Inferior parietal cortex (tissue), 1 donor: ENCODE measurements around the gene ULK4.
A peak's percentile ranks its signal among the peaks of the same experiment; 100 is the strongest.
"Not testable (repeated sequence)": the region's sequence is repeated elsewhere in the genome, so short reads cannot be mapped to it uniquely, and the experiment has no call there.

Source experiments
- DNase-seq: peaks from one replicate; pipeline ENCODE4 v3.0.0-alpha.2; 2016; ENCODE audit errors: extremely low spot score

The ULK4 gene

DNA sequence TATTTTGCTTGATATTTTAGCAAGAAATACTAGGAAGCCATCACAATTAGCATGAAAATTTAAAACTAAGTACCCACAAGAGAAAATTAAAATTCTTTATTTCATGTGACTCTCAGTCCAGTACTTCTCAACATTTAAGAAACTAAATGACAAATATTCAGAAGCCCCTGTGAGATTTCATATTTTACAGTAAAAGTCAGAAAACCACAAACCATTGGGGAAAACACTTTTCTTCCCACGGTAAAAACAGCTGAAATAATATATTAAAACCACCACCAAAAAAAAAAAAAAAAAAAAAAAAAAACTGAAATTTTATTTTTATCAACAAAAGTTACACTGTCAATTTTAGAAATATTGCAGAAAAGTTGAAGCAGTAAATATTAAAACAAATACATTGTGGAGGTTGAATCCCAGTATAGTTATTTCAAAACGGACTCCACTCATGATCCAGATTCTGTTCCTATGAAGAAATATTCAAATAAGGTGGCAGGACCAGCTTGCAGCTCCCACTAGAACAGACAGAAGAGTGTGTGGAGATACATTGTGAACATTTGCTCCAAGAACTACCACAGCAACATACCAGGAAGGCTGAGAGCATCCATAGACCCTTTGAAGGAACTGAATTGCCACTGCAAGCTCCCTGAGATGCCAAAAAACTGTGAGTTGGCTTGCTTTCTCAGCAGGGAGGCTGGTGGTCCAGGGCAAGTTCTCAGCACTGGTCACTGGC, 454.4 kb downstream of the ULK4 start:
- DNase-seq: no peak

DNA sequence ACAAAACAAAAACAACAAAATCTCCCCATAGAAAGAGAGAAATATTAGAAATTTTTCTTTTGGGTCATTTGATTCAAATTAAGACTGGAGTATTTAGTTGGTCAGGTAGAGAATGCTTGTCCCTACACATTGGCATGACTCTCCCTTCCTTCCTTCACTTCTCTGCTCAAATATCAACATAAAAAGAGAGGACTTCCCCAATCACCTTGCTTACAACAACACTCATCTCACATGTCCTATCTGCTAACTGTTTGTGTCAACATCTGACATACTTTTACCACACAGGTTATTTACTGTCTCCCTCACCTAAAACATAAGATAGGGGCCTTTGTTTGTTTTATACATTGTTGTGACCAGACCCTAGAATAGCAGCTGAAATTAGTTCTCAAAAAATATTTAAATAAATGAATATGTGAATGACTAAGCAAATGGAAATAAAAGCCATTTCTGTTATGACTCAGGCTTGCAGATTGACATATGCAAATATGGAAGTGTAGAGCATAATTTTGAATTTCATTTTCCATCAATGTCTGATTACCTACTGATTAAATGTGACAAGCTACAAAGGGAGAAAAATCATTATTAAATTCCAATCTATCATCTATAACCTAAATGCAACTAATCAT, 457.8 kb downstream of the ULK4 start:
- no peak for DNase-seq

DNA sequence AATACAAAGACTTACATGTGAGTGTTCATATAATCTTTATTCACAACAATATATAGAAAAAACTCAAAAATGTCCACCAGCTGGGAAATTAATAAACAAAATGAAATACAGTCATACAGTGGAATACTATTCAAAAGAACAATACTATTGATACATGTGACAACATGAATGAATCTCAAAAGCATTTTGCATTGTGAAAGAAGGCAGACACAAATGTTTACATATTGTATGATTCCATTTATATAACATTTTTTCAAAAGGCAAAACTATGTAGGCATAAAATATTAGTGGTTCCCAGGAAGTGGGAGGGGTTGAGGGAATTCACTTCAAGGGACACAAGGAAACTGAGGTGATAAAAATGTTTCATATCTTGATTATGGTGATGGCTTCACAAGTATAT, 459.4 kb downstream of the ULK4 start:
- DNase-seq: no peak

DNA sequence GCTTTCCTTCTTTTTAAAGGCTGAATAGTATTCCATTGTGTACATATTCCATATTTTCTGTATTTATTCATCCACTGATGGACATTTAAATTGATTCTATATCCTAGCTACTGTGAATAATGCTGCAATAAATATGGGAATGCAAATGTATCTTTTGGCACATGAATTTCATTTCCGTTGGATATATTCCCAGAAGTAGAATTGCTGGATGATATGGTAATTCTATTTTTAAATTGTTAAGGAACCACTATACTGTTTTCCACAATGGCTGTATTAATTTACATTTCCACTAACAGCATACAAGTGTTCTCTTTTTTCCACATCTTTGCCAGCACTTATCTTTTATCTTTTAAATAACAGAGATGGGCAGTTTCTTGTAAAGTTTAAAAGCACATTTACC, 459.9 kb downstream of the ULK4 start:
- peak; percentile 5 for DNase-seq

DNA sequence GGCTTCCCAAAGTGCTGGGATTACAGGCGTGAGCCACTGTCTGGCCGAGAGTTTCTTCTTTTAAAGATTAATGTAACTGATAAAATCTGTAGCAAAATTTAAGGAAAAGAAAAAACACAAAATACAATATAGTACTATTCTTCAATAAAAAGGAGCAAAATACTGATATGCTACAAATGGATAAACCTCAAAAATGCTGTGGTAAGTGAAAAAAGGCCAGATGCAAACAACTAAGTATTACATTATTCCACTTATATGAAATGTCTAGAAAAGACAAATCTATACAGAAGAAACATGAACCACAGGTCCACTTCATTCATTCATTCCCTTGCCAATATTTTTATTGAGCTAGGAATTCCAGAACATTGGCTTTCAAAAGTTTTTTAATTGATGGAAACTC, 463.1 kb downstream of the ULK4 start:
- DNase-seq: no peak

DNA sequence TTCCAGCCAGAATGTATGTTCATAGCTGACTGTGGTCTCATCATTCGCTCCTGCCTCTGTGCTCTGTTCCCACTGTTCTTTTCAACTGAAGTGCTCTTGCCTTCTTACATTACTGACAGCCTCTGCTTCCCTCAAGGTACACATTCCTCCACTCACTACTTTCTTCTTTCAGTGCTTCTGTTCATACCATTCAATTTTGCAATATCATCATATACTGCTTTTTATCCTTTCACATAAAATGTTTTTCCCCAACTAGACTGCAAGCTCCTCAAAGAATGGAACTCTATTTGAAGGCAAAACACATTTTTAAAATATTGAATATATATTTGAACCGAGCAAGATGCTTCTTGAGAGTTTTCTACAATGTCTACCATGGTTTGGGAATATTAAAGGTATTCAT, 471.5 kb downstream of the ULK4 start:
- DNase-seq: no peak

DNA sequence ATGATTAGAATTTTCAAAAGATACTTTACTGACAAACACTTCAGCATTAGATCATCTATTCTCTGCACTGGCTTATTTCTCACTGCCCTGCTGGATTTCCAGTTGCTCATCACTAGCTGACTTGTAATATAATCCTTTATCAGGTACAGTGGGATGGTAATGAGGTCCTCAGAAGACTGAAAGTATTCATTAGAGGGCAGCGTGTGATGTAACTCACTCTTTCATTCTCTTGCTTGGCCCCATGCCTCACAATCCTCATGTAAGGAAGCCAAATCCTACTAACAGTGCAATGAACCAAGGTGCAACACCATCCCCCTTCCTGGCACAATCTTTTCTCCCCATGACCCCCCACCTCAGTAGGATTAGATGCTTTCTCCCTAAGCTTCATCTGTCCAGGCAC, 472.7 kb downstream of the ULK4 start:
- DNase-seq: no peak

DNA sequence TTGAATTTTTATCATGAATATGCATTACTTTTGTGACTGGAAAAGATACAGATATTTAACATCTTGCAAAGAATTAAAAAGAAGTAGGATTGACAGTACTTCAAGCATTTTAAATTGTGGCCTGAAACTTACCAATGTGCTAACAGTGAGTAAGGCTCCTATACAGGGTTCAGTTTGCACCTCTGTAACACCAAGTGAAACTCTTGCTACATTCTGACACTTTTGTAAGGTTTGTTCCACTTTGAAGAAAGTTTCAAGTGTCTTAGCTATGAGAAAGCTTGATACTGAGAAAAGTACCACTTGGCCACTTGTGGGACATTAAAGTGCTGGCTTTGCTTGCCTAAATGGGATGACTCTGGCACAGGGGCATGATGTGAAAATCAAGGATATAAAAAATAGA, 473.4 kb downstream of the ULK4 start:
- no peak for DNase-seq

DNA sequence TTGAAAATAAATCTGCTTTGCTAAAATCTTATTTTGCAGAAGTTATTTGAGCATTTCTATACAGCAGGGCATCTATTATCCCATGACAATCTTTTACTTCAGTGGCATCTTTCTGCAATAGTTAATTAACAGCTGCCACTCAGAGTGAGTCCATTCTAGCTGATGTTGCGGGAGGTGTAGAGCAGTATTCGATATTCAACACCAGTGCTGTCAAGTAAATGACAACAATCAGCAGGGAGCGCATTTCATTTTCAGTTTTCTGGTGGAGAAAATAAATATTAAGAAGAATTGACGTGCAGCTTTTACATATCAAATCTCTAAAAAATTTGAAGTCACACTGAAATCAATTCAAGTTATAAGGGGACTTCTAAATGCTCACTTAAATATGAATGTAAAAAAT, 476.4 kb downstream of the ULK4 start:
- no peak for DNase-seq

DNA sequence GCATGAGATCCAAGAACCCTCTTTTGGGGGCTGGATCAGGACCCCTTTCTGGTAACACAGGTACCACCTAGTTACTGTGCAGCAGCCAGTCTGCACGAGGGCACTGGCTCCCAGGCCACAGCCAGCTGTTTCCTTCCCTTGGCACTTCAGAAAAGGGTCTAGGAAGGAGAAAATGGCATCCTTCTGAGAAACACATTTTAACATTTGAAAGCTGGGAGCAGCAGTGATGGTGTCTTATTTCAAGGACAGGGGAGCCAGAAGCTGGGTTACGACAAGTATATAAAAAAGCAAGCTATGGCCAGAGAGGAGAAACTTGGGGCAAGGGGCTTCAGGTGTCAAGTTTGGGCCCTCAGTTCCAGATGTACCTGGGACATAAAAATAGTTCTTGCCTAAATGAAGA, 479.8 kb downstream of the ULK4 start:
- no peak for DNase-seq

DNA sequence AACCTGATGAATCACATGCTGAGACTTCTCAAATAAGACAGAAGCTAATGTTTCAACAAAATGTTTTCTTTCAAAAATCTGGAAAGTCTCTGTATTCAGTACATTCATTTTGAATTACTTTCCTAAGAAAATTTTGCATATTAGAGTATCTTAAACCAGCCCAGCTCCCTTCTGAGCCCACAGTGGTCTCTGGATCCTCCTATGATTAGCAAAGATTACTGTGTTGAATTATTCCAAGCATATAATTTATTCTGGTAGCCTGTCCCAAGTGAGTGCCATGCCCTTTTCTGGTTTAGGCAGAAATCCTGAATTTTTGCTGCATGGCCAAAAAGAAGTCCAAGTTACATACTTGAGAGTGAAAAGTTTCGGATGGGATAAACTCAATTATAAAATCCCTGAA, 483.6 kb downstream of the ULK4 start:
- DNase-seq: no peak

DNA sequence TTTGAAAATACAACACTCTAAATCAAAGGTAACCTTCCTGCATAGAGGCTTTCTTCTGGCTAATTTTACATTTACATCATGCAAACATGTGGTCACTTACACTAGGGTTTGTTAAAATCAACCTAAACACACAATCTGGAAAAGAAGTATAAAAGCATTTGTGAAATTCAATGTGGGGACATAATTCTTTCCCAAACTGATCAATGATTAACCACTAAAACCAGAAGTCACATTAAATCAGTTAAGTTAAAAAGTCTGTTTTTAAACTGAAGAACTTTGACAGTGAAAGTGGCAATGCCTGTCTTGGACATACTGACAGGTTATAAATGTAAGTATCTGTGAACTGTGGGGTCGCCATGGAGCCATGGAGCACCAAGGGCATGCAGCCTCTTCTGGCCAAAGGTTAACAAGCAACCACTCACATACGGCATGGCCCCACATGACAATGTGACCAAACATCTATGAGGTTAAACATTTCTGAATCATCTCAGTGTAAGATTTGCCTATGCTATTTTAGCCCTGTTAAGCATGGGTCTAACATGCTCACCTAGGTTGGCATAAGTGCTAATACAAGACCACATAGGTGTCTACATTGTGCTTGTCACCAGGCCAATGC, 484.4 kb downstream of the ULK4 start:
- no peak for DNase-seq

DNA sequence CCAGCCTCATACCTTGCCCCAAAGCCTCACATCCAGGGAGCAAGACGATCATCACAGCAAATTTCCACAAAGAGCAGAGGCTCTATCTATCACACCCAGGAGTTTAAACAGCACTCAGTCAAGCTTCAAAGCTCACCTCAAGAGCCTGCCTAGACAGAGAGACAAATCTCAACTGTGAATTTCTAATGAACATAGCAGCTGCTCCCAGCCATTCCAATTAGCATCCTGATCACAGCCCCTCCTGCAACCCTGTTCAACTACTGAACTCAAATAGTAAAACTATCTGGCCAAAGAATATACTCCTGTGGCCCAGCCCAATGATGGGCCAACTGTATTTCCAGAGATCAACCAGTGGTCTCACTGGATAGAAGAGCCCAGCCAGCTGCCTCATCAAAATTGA, 492.8 kb downstream of the ULK4 start:
- DNase-seq: no peak

DNA sequence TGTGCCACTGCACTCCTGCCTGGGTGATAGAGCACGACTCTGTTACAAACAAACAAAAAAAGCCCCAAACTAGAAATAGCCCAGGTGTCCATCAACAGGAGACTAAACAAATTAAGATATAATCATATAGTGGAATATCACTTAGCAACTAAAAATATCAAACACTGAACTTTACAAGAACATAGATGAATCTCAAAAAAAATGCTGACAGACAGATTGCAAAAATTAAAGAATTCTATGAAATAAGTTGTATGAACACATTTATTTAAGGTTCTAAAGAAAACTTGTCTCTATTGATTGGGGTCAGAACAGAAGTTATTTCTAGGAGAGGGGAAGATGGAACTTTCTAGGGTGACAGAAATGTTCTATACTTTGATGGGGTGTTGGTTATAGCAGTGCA, 494.4 kb downstream of the ULK4 start:
- DNase-seq: no peak

DNA sequence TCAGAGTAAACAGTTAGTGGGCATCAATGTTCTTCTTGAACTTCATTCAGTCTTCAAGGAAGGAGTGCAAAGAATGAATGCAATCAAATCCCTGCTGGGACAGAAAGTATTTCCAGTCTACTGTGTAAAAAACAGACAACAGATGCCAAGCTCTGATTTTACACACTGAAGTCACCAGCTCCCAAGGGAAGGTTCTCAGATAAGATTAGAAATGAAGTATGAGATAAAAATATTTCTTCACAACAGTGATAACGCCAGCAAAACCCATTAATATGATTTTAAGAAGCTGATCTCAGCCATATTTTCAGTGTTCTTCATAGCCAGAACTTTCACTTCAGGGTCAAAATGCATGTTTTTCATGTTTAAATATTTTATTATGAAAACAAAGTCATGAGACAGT, 497.0 kb downstream of the ULK4 start:
- no peak for DNase-seq

DNA sequence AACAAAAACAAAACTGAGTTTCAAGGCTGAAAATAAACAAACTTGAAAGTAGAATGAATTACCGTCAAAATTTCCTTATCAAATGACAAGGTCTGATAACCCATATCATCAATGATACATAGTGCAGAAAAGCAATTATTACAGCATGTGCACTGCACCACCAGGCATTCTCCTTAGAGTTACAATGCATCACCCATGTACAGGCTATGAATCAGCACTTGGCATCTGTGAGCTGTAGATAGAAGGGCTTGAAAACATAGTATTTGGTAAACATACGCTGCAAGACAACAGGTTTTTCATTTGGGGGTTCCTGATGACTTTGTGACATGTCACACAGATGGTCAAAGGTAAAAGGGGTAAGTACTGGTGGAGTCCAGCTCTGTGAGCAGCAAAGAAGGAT, 497.5 kb downstream of the ULK4 start:
- DNase-seq: no peak

DNA sequence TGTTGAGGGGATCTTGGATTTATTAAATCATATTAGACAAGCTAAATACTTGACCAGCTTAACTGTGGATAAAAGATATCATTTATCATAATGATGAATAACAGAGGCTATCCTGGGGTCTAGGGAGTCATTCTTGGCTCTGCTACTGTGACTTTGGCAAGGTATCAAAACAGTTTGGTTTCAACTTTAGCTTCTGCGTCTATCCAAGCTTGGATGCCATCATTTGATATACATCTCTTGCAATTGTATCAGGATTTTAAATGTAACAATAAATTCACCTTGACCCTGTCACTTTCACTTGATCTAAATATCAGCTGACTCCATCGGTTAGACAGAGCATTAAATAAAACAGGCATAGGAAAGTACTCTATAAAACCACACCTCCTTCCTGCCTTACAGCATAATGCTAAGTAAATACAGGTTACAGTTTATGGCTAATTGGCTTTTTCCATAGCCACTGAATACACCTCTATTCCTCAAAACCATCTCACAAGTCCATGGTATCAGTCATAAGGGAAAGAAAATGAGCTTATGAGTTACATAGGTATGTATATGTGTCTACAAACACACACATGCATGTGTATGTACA, 499.7 kb downstream of the ULK4 start:
- DNase-seq: no peak

DNA sequence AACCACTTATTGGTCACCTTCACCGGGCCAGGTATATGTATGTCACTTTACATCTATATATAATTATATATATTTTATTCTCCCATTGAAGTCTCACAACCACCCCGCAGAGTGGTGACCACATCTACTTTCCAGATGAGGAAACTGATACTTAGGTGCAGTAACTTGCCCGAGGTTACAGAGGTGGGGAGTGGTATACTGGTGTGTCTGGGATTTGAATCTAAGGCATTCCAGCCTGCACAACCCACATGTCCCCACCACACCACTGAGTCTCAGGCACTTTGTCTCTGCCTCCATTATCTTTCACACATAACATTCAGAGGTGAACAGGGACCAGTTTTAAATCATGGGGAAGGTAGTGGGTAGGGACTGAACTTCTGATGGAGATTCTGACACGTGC, 501.2 kb downstream of the ULK4 start:
- no peak for DNase-seq

DNA sequence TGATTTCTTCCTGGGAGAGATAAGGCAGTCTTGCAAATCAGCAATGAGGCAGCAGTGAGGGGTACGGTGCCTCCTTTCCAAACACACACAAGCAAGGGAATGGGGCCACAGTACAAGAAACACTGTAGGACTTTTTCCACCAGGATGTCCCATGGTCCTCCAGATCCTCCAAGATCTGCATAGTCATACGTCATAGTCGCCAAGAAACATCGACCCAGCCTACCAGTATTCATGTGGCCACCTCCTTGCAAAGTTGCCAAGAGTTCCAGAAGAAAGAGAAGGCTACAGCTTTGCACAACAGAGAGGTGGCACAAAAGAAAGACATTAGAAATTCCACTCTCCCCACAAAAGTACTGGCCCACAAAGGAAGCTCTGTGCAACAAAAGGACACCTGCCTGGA, 504.7 kb downstream of the ULK4 start:
- no peak for DNase-seq

DNA sequence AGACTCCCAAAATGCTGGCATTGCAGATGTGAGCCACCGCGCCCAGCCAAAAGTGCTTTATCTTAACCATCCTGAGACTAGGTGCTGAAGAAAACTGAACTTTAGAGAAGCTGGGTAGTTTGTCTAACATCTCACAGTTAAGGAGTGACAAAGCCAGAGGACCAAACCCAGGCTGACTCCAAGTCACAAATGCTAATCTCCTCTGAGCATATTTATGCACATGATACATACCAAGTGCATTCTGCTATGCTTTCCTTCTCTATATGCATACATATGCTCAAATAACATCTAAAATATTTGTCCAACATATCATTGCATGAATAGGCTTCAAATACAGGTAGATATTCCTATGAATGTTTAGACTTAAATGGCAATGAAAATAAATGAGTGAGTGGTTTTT, 505.7 kb downstream of the ULK4 start:
- DNase-seq: no peak

DNA sequence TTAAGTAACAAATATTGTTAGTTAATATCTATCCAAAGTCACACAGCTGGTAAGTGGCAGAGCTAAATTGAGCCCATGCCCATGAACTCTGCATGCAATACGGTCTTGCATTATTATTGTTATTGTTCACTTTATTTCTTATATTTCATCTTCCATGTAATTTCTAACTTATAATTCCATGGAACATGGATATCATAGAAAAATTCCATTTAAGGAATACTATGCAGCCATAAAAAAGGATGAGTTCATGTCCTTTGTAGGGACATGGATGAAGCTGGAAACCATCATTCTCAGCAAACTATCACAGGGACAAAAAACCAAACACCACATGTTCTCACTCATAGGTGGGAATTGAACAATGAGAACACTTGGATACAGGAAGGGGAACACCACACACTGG, 508.3 kb downstream of the ULK4 start:
- not testable (repeated sequence) for DNase-seq

DNA sequence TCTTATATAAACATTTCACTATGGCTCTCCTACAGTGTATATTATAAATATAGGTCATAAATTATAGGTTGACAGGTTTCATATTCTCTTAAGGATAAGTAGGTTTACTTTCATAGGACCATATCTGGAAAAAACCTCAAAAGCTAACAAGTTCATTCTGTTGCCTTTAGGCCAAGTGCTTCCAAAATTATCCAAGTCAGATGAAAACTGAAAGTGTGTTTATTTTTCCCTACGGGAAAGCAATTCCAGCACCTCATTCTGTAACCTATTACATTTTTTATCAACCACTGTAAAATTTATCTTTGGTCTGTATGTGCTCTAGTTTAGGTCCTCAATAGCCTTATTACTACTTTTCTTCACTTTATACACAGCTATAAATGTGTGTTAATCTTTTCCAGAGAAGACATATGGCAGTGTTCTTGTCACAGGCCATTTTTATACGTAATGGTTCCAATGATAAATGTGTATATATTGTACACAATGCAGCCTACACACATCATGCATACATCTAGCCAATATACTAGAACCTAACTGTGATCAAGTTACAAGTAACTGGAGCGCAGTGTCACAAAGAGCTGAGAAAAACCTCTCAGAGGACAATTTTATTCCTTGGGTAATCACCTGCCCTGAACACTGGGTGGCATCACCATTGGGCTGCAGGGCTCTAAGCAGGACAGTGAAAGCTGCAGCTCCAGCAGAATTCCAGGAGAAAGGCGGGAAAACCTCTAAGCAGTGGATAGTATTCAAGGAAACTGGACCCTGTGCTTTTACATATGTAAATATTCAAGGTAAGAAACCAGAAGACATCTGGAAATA, 511.3 kb downstream of the ULK4 start:
- no peak for DNase-seq
